K562 treated with DMSO at 1 percent for 48 hours (cell line): ENCODE measurements around the gene QRSL1. TPM values are rescaled to one million over a fixed set of nuclear protein-coding genes. Genes with fewer than 3 reads are reported as not detected.

ENCODE experiments used
- total RNA-seq: library from RNA; unstranded; fragments of 300-600 nt; gene quantifications from 2 replicates; pipeline ENCODE4 v1.2.3, GENCODE V29; 2022; ENCODE audit warnings: low replicate concordance; ENCODE audit errors: extremely low read depth

QRSL1 gene
- total RNA-seq, result not detected in 2 replicates

GRCh38 chr6:106629103-106629858 is at the start of gene QRSL1, which contains the start of gene RTN4IP1:
Gene QRSL1, plus strand, starts transcription at chr6:106629578. Its CDS starts 104 bp downstream, at chr6:106629682.
Gene RTN4IP1, minus strand, starts transcription at chr6:106629498. Its CDS starts 477 bp downstream, at chr6:106629021.

Other genes starting within 250 kb of the QRSL1 start
- gene RTN4IP1, start 80 bp upstream of the QRSL1 start, total RNA-seq, result not detected in 2 replicates